Fibroblast of upper back skin (primary cell): ENCODE measurements around the gene AKNA.
"Not testable (repeated sequence)": the region's sequence is repeated elsewhere in the genome, so short reads cannot be mapped to it uniquely, and the experiment has no call there.

Experiments used
- DNase-seq: peaks from one replicate; pipeline ENCODE4 v3.0.0-alpha.2; 2013

AKNA gene

DNA sequence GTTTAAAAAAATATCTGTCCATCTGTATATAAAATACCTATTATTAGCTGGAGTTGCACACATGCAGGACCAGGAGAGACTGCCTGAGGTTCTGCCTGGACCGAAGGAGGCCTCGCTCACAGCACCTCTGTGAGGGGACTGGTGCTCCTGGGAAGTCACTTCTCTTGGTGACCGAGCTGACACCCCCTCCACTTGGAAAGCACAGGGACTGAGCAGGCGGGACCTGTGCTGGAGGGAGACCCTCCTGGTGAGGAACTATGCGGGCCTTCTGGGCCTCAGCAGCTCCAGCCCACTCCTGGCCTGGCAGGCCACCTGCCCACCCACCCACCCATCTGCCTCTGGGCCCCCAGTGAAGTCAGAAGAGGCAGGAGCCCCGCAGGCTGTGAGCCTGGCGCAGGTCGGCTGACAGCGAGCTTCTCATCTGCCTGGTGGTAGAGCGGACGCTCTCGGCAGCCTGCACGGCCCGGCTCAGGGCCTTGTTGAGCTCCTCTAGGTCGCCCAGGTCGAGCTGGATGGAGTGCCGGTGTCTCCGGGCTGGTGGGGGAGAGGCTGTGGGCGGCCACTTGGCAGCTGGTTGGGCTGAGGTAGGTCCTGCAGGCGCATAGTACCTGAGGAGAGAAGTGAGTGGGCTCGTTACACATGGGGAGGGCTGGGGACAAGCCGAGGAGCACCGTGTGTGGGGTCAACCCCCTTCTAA, 50.9 kb downstream of the AKNA start:
- DNase-seq: no peak

DNA sequence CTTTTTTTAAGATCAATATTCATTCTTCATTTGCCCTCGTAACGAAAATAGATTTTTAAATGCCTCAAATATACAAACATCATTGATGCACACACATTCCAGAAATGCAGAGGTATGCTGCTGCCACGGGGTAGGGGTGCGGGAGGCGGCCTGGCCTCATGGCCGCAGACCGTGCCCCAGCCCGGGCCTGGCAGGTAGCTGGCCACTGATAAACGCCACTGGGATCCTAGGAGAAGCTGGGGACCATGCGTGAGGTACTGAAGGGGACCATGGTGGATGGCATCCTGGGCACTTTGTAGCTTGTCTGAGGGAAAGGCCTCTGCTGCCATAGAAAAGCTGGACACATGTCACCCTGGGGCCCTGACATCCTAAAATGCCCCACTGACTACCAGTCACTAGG, 51.6 kb downstream of the AKNA start:
- DNase-seq: no peak

GRCh38 chr9:114335745-114336144, 52.0 kb downstream of the AKNA start:
- no peak for DNase-seq

DNA sequence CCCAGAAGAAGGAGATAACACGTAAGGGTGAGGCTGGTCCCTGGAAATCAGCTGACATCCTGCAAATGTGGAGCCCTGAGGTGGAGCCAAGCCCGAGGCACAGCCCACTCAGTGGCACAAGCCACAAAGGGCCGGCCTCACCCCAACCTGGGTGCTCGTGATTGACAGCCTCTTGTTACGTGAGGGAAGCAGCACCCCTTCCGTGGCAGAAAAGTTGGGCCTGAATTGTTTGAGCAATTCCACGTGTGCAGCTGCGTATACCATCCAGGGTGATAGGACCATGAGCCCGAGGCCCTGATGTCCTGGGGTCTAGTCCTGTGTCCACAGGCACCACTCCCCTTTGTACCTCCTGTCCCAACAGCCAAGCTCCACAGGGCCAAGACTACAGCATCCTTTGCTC, 53.3 kb downstream of the AKNA start:
- DNase-seq: no peak

DNA sequence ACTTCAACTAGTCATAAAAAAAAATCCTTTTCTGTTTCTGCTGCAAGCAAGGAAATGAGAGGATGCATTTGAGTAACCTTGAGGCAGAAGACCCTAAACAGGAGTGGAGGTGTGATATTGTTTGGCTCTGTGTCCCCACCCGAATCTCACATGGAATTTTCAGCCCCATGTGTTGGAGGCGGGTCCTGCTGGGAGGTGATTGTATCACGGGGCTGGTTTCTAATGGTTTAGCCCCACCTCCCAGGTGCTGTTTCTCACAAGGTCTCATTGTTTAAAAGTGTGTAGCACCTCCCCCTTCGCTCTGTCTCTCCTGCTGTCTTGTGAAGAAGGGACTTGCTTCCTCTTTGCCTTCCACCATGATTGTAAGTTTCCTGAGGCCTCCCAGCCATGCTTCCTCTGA, 54.1 kb downstream of the AKNA start:
- DNase-seq: not testable (repeated sequence)

GRCh38 chr9:114332474-114333040, 55.2 kb downstream of the AKNA start:
- not testable (repeated sequence) for DNase-seq

- DNase-seq: not testable (repeated sequence)
Observed at GRCh38 chr9:114331229-114332195, 56.3 kb downstream of the AKNA start.

GRCh38 chr9:114330636-114331035, 57.1 kb downstream of the AKNA start:
- DNase-seq: no peak

DNA sequence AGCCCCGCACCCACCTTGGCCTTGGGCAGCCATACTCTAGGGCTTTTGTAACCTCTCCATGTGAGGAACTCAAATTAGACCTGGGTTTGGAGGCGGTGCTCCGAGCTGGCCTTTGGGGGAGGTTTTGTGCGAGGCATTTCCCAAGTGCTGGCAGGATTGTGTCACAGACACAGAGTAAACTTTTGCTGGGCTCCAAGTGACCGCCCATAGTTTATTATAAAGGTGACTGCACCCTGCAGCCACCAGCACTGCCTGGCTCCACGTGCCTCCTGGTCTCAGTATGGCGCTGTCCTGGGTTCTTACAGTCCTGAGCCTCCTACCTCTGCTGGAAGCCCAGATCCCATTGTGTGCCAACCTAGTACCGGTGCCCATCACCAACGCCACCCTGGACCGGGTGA, 58.2 kb downstream of the AKNA start, which contains the start of gene ORM2:
Gene ORM2 (plus strand): TSS at position 245 of the 398 bp plus-strand sequence. CDS start 36 bp downstream, at position 281.
- not testable (repeated sequence) for DNase-seq

GRCh38 chr9:114328937-114329624, 58.7 kb downstream of the AKNA start:
- not testable (repeated sequence) for DNase-seq

DNA sequence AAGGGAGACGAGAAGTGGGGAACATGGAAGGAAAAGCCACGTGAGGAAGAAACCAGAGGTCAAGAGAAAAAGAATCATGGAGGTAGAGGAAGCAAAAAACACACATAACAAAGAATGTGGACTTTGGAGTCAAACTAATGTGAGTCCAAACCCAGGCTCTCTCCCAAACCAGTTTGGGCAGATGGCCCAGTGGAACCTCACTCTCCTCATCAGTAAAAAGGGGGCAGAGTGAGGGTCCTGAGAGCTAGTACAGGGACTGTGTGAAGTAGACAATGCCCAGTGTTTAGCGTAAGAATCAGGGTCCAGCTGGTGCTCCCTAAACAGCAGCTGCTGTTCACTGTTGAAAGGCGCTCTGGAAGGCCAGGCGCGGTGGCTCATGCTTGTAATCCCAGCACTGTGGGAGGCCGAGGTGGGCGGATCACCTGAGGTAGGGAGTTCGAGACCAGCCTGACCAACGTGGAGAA, 59.4 kb downstream of the AKNA start:
- DNase-seq: not testable (repeated sequence)

GRCh38 chr9:114327749-114328148, 60.0 kb downstream of the AKNA start:
- no peak for DNase-seq

GRCh38 chr9:114325684-114326254, 62.0 kb downstream of the AKNA start:
- not testable (repeated sequence) for DNase-seq

- not testable (repeated sequence) for DNase-seq
Observed at GRCh38 chr9:114324965-114325364, 62.8 kb downstream of the AKNA start.

DNA sequence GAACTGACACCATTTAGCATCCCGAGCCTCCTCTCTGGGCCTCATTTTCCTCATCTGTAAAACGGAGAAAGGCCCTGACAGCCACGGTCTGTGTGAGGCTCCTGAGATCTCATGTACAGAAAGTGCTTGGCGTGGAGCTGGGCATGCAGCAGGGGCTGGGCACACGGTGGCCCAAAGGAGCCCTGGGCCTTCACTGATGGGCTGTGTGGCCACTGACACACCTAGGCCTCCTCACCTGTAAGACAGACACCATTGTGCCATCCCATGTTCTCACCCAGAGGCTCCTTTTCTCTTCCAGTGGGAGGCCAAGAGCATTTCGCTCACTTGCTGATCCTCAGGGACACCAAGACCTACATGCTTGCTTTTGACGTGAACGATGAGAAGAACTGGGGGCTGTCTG, 63.3 kb downstream of the AKNA start:
- no peak for DNase-seq

- not testable (repeated sequence) for DNase-seq
Observed at GRCh38 chr9:114323849-114324248, 63.9 kb downstream of the AKNA start.

DNA sequence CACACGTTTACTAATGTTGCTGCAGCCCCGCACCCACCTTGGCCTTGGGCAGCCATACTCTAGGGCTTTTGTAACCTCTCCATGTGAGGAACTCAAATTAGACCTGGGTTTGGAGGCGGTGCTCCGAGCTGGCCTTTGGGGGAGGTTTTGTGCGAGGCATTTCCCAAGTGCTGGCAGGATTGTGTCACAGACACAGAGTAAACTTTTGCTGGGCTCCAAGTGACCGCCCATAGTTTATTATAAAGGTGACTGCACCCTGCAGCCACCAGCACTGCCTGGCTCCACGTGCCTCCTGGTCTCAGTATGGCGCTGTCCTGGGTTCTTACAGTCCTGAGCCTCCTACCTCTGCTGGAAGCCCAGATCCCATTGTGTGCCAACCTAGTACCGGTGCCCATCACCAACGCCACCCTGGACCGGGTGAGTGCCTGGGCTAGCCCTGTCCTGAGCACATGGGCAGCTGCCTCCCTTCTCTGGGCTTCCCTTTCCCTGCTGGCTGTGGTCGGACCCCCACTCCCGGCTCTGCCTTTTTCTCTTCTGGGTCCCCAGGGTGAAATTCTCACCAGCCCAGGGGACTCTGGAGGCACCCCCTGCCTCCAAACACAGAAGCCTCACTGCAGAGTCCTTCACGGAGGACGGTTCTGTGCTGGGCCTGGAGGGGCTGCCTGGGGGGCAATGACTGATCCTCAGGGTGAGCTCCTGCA, 64.8 kb downstream of the AKNA start, which contains the start of gene ORM1:
Gene ORM1 (plus strand): TSS at position 268 of the 701 bp plus-strand sequence. CDS start 36 bp downstream, at position 304.
- DNase-seq: not testable (repeated sequence)

DNA sequence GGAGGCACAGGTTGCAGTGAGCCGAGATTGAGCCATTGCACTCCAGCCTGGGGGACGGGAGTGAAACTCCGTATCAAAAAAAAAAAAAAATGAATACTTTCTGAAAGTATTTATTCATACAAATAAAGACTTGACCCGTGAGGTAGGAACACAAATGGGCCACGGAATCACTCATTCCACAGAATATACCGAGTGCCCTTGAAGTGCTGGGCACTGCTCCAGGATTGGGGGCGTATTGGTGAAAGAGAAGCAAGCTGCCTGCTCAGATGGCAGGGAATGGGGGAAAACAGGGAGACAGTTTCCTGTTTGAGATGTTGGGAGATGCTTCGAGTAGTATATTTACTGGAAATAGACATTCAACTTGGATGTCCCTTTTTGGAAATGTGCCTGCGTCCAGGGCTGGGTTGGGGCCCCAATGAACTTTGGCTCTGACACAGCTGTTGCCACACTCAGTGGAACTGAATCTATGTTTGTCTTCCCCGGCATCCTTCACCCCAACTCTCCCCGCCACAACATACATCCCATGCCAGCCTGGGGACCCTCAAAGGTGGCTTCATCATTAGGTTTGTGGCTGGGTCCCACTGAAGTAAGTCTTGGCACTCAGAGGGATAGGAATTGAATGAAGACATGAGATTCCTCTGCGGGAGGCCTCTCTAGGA, 65.5 kb downstream of the AKNA start:
- DNase-seq: peak; percentile 28

DNA sequence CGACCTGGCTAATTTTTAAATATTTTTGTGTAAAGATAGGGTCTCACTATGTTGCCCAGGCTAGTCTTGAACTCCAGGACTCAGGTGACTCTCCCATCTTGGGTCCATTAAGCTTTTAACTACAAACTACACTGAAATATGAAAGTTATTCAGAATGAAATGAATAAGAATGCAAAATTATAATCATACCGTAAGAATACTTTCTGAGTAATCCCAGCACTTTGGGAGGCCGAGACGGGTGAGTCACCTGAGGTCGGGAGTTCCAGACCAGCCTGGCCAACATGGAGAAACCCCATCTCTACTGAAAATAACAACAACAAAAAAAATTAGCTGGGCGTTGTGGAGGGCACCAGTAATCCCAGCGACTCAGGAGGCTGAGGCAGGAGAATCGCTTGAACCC, 66.0 kb downstream of the AKNA start:
- peak; percentile 70 for DNase-seq

GRCh38 chr9:114320710-114321109, 67.1 kb downstream of the AKNA start:
- peak; percentile 60 for DNase-seq

DNA sequence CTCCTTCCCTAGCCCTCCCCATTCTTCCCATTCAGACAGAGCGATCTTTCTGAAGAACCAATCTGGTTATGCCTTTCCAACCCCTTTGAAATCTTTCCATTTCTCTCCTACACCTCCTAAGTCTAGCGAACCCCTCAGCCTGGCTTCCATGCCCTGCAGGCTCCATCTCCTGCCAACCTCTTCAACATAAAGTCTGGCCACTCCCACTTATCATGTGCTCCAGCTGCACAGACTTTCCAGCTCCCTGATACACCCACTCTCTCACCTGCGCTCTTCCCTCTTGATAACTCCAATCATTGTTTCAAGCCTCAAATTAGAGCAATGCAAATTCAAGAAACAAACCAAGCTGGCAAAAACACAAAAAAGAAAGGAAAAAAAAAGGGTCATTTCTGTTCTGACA, 68.6 kb downstream of the AKNA start:
- DNase-seq: no peak
